Ishikawa (cell line): Measurements from ENCODE around the gene MRPL14.

Experiments
- REST ChIP-seq: IDR thresholded peaks from 2 replicates; pipeline ENCODE4 v1.6.1; 2012; ENCODE audit warnings: low read depth, mild to moderate bottlenecking
- TCF12 ChIP-seq: IDR thresholded peaks from 2 replicates; pipeline ENCODE4 v1.6.1; 2012; ENCODE audit warnings: low read depth

GRCh38 chr6:44152533-44152932 lies 25.3 kb upstream of the MRPL14 start:
- TF ChIP-seq REST (no peak), TCF12 (no peak)
